ENCODE measurements around the gene SPEG. TPM values are rescaled to one million over a fixed set of nuclear protein-coding genes. Genes with fewer than 3 reads are reported as not detected.

Gene SPEG
- total and polyA plus RNA-seq, 10 donors, result 0.74 to 8.2 (median 3.7) TPM

- TF ChIP-seq CTCF (IDR thresholded peaks at IDR 0.05 in 8 of 11, conservative IDR thresholded peaks at IDR 0.05 in 3 of 11), result peak in 6 of 11 experiments; percentile 18 to 44 (median 29)
- TF ChIP-seq POLR2A (IDR thresholded peaks at IDR 0.05), result peak in 1 of 3 donors; percentile 28
- peak; percentile 91 to 99 (median 96) for TF ChIP-seq POLR2AphosphoS5 (IDR thresholded peaks at IDR 0.05)
- 0 to 1% (median 1%) methylated on average over 49 of the region's 49 CpGs for WGBS, 5 donors
- peak within 1 kb of the TSS; percentile 79 to 96 (median 93) for H3K27ac ChIP-seq
- no peaks in the 10 kb centered on the region for H3K9me3 ChIP-seq
- H3K27me3 ChIP-seq (replicated peaks in 1 of 7), result peaks cover 8 to 48% (median 43%) of the 10 kb centered on the region in 7 donors
- H3K4me1 ChIP-seq, result peaks cover 19 to 49% (median 32%) of the 10 kb centered on the region in 6 donors
- H3K36me3 ChIP-seq, result peaks cover 0 to 26% (median 10%) of the 10 kb centered on the region in 6 donors
- peak within 1 kb of the TSS; percentile 71 to 94 (median 80) for H3K4me3 ChIP-seq
- DNase-seq, result peak; percentile 98
- intact Hi-C loops (cut with DNase I; ENCODE audit: low total_unique reads), result no loop called here
These were observed 63.8 kb downstream of the SPEG start, which contains the start of gene GMPPA for GRCh38 chr2:219498280-219499057. Gene GMPPA, plus strand, starts transcription at chr2:219498891. Its CDS starts 1,085 bp downstream, at chr2:219499976.

- peak overlapping the region; percentile 79 to 96 (median 93) for H3K27ac ChIP-seq
- WGBS, 5 donors, result 0 to 3% (median 0%) methylated on average over 3 of the region's 3 CpGs
- intact Hi-C loops (cut with DNase I; ENCODE audit: low total_unique reads), result no loop called here
These were observed 64.3 kb downstream of the SPEG start for GRCh38 chr2:219499058-219499307.

GRCh38 chr2:219499555-219499954 is 64.9 kb downstream of the SPEG start:
- Histone ChIP-seq H3K36me3 (peaks cover 0 to 37% (median 21%) of the 10 kb centered on the region in 6 donors), H3K27ac (peak overlapping the region in 1 of 8 donors; percentile 94), H3K4me3 (peak overlapping the region in 6 of 8 donors; percentile 76 to 94 (median 81)), H3K27me3 (replicated peaks in 1 of 7) (peaks cover 8 to 37% (median 33%) of the 10 kb centered on the region in 7 donors), H3K9me3 (no peaks in the 10 kb centered on the region), H3K4me1 (peaks cover 19 to 49% (median 32%) of the 10 kb centered on the region in 6 donors)
- DNase-seq, result no peak
- 70 to 86% (median 85%) methylated on average over 1 of the region's 1 CpG for WGBS, 5 donors
- no peak for TF ChIP-seq CTCF (IDR thresholded peaks at IDR 0.05 in 8 of 11, conservative IDR thresholded peaks at IDR 0.05 in 3 of 11)
- TF ChIP-seq POLR2A (IDR thresholded peaks at IDR 0.05), result no peak
- no peak for TF ChIP-seq POLR2AphosphoS5 (IDR thresholded peaks at IDR 0.05)
- intact Hi-C loops (cut with DNase I; ENCODE audit: low total_unique reads), result no loop called here

More at GRCh38 chr2:219499058-219499307, 64.3 kb downstream of the SPEG start:
- no peak for DNase-seq
- Histone ChIP-seq H3K4me3 (peak overlapping the region; percentile 71 to 94 (median 80)), H3K36me3 (peaks cover 0 to 31% (median 15%) of the 10 kb centered on the region in 6 donors), H3K27me3 (replicated peaks in 1 of 7) (peaks cover 8 to 42% (median 38%) of the 10 kb centered on the region in 7 donors), H3K9me3 (no peaks in the 10 kb centered on the region), H3K4me1 (peaks cover 19 to 49% (median 32%) of the 10 kb centered on the region in 6 donors)
- no peak for TF ChIP-seq CTCF (IDR thresholded peaks at IDR 0.05 in 8 of 11, conservative IDR thresholded peaks at IDR 0.05 in 3 of 11)
- no peak for TF ChIP-seq POLR2A (IDR thresholded peaks at IDR 0.05)
- no peak for TF ChIP-seq POLR2AphosphoS5 (IDR thresholded peaks at IDR 0.05)

- intact Hi-C loops (cut with DNase I; ENCODE audit: low total_unique reads), result no loop called here
- 82 to 95% (median 93%) methylated on average over 2 of the region's 2 CpGs for WGBS, 5 donors
- peaks cover 8 to 31% (median 27%) of the 10 kb centered on the region in 7 donors for H3K27me3 ChIP-seq (replicated peaks in 1 of 7)
These were observed 65.5 kb downstream of the SPEG start for GRCh38 chr2:219500135-219500534.

More at GRCh38 chr2:219500135-219500534, 65.5 kb downstream of the SPEG start:
- Histone ChIP-seq H3K27ac (no peak overlapping the region), H3K4me1 (peaks cover 19 to 48% (median 32%) of the 10 kb centered on the region in 6 donors), H3K4me3 (peak overlapping the region in 2 of 8 donors; percentile 78 to 94), H3K9me3 (no peaks in the 10 kb centered on the region), H3K36me3 (peaks cover 0 to 43% (median 27%) of the 10 kb centered on the region in 6 donors)
- DNase-seq, result no peak
- TF ChIP-seq POLR2AphosphoS5 (IDR thresholded peaks at IDR 0.05) (no peak), CTCF (IDR thresholded peaks at IDR 0.05 in 8 of 11, conservative IDR thresholded peaks at IDR 0.05 in 3 of 11) (no peak), POLR2A (IDR thresholded peaks at IDR 0.05) (no peak)
